GM12873 (cell line): ENCODE data around the gene TRIM28.

Source experiments
- CTCF ChIP-seq: IDR thresholded peaks from 2 replicates; pipeline ENCODE4 v1.5.1; 2012; ENCODE audit warnings: low read depth, mild to moderate bottlenecking, moderate library complexity, low read length, control low read depth; ENCODE audit not compliant: insufficient read depth; ENCODE audit errors: missing control alignments

The TRIM28 gene

GRCh38 chr19:58538257-58539168 lies 5.4 kb upstream of the TRIM28 start:
- TF ChIP-seq CTCF = no peak

DNA sequence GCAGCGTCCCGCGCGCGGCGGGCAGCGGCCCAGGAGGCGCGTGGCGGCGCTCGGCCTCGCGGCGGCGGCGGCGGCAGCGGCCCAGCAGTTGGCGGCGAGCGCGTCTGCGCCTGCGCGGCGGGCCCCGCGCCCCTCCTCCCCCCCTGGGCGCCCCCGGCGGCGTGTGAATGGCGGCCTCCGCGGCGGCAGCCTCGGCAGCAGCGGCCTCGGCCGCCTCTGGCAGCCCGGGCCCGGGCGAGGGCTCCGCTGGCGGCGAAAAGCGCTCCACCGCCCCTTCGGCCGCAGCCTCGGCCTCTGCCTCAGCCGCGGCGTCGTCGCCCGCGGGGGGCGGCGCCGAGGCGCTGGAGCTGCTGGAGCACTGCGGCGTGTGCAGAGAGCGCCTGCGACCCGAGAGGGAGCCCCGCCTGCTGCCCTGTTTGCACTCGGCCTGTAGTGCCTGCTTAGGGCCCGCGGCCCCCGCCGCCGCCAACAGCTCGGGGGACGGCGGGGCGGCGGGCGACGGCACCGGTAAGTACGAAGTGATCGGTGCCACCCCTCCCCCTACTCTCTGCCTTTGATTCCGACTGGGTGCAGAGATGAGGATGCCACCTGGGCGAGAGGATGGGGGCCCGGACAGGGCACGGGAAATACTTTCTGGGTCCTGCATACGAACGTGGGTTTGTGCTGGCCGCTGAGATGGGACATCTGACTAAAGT lies 874 bp downstream of the TRIM28 start:
- TF ChIP-seq CTCF = no peak

DNA sequence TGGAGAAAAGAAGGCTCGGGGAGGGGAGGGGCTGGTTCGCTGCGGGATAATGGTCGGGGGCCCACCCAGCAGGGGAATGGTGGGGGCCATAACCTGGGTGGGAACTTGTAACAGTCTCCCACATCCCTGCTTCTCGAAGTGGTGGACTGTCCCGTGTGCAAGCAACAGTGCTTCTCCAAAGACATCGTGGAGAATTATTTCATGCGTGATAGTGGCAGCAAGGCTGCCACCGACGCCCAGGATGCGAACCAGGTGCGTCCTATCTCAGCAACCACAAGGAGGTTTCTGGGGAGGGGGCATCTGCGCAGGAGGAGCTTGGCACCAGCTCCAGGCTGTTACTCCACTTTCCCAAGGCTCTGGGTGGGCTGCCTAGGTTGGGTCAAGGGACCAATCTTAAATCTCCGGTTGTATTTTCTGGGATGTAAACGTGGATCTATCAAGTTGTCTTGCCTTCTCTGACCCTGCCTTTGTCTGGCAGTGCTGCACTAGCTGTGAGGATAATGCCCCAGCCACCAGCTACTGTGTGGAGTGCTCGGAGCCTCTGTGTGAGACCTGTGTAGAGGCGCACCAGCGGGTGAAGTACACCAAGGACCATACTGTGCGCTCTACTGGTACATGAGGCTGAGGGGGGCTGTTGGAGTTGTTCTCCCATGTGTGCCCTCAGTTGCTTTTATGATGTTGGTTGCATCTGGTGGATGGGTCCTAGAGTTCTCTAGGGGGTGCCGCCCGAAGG lies 1.6 kb downstream of the TRIM28 start:
- no peak for TF ChIP-seq CTCF

DNA sequence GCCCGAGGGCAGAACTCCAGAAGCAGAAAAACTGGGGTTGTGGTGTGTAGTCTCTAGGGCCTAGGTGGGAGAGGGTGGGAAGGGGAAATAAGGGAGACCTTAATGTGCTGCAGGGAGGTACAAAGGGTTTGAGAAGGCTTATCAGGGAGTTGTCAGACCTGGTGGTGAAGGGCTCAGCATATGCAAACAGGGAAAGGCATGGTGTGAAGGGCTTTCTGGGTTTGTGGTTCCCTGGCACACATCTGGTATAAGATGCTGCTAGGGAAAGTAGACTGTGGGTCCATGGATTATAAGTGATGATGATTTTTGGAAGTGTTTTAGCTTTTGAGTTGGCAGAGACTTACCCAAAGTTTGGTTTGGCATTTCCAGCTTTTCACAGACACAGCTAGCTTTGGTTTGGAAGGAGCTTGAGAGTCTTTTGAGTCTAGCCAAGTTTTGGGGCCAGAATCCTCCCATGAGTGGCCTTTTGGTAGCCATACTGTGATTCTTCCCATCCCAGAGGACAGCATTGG lies 2.2 kb downstream of the TRIM28 start:
- no peak for TF ChIP-seq CTCF

- TF ChIP-seq CTCF = no peak
Measured at GRCh38 chr19:58547323-58548312, 3.8 kb downstream of the TRIM28 start.

DNA sequence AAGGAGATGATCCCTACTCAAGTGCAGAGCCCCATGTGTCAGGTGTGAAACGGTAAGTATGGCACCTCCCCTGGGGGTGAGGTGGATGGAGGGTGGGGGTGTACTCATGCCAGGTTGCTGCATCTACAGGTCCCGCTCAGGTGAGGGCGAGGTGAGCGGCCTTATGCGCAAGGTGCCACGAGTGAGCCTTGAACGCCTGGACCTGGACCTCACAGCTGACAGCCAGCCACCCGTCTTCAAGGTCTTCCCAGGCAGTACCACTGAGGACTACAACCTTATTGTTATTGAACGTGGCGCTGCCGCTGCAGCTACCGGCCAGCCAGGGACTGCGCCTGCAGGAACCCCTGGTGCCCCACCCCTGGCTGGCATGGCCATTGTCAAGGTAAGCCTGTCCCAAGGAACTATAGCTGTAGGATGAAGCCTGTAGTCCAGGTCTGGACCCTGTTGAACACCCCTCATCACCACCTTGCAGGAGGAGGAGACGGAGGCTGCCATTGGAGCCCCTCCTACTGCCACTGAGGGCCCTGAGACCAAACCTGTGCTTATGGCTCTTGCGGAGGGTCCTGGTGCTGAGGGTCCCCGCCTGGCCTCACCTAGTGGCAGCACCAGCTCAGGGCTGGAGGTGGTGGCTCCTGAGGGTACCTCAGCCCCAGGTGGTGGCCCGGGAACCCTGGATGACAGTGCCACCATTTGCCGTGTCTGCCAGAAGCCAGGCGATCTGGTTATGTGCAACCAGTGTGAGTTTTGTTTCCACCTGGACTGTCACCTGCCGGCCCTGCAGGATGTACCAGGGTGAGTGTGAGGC lies 5.2 kb downstream of the TRIM28 start:
- TF ChIP-seq CTCF = no peak
